GM12892 (cell line): ENCODE data around the gene AP1G1.

Experiments used
- POLR2A ChIP-seq: IDR thresholded peaks from 2 replicates; pipeline ENCODE4 v1.6.1; 2011; ENCODE audit warnings: low read depth, low read length, control low read depth
- POLR2AphosphoS5 ChIP-seq: IDR thresholded peaks from 2 replicates; pipeline ENCODE4 v1.6.1; 2011; ENCODE audit warnings: low read depth, low read length, control low read depth

DNA sequence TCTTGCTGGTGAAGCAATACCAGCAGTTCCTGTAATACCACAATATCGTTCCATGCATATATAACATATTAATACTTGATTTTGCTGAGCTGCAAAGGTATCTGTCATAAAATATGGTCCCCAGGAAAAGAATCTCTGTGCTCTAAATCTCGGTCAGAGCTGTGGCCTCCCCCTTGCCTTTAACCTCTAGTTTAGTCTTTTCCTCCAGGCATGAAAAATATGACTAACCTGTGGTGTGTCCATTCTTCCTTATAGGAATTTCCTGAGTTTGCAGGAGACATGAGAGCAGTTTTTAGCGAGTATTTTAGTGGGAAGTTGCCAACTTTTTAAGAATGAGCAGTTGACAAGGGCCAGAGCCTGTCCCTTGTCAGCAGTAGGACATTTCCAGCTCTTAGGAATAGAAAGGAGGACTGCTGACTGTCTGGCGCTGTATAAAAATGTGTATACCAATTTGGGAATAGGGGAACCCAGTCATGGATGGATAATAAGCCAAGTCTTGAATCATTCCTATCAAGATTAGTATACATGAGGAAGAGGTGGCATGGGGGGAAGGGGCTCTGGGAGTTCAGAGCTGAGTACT lies 45.8 kb upstream of the AP1G1 start:
- TF ChIP-seq POLR2AphosphoS5 = no peak
- TF ChIP-seq POLR2A = no peak
